ENCODE results near the gene SRBD1.

SRBD1 gene

DNA sequence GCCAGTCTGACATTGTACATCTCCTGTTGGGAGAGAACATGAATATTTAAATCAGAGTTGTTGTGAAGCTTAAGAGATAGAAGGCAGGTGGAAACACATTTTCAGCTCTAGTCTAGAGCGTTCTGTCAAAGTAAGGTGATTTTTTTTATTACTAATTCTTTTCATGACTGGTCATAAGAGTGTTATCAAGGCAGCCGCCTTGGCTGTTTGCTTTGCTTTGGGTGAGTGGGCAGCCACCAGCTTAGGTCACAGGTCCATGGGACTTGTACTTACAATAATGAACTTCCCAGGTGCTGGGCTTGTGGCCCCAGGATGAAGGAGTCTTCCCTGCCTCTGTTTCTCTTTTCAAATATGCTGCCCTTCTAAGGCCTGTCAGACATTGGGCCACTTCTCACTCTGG is 256.3 kb downstream of the SRBD1 start:
- DNase-seq, result no peak

DNA sequence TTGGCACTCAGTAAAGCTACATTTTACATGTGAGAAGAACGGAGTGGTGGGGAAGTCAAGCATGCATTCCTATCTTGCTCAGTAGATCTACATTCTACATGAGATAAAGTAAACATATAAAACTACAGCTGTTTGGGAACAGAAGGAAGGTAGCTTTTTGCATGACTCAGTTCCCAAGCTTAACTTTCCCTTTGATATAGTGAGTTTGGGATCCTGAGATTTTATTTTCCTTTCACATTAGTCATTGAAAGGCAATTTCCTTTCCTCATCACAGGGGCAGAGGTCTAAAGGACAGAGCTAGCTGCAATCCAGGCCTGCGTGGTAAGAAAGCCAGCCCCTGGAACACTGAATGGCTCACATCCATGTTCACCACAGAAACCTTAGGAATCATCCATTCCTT is 257.2 kb downstream of the SRBD1 start:
- DNase-seq, result peak; percentile 98

- DNase-seq, result no peak
Measured at GRCh38 chr2:45352506-45352905, 258.6 kb downstream of the SRBD1 start.

GRCh38 chr2:45345331-45346234 is 265.5 kb downstream of the SRBD1 start:
- peak; percentile 20 for DNase-seq

DNA sequence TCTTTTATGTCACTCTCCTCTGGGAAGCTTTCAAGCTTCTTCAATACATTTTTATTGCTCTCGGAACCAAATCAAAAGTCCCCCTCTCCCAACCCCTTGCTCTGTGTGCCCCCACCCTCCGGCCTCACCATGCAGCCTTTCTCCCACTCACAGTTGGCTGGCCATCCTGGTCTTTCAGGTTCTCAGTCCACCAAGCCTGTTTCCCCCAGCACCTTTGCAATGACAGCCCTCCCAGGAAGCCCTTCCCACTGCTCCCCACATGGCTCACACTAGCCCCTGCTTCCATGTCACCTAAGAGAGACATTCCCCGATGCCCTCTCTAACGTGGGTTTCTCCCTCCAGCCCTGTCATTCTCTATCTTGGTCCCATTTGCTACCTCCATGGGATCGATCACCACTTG is 266.6 kb downstream of the SRBD1 start:
- no peak for DNase-seq

GRCh38 chr2:45344071-45344470 is 267.0 kb downstream of the SRBD1 start:
- DNase-seq, result no peak

- peak; percentile 84 for DNase-seq
Measured at GRCh38 chr2:45343251-45344017, 267.6 kb downstream of the SRBD1 start.

DNA sequence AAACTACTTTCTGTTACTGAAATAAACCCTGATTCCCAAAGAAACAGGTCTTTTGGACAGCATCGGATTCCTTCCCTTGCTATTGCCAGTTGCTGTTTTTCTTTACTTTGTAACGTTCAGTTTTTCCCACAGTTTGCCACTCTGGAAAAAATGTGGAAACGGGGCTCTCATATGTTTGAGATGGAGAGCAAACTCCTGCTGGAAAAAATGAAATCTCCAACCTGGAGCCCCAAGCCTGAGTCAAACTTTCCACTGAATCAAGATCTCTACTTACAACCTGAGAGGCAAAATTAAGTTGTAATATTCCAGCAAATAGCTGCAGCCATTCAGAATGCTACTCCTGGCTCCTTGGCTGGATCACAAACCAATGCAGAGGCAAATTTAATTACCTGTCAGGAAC is 270.7 kb downstream of the SRBD1 start:
- DNase-seq, result no peak

DNA sequence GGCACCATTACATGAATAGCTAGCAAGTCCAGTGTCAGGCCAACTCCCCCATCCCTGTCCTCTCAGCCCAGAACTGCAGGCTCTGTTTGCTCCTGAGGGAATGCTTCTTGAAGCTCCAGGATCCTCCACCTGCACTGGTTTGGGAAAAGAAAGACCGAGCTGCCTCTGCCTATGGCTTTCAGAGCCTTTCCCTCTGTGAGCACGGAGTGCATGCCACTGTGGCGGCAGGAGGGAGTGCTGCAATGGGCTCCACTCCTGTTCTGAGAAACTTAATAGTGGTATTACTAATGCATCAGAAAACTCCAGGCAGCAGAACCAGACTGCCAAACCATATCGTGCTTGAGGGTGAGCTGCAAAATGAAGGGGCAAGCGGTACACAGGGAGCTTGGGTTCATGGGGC is 271.8 kb downstream of the SRBD1 start:
- DNase-seq, result no peak
